SK-N-SH treated with all-trans-retinoic acid at 6 μM for 48 hours (cell line): Measurements from ENCODE around the gene PACS1.

Source experiments
- ATAC-seq: fragments of 200-7000 bp; cut with Tn5 transposase; 3 replicates; pipeline ENCODE4 v1.9.1; 2020; ENCODE audit warnings: mild to moderate bottlenecking, moderate library complexity
- BACH2 ChIP-seq: fragments of 250-450 bp; sonication (Bioruptor Pico); IDR thresholded peaks from 2 replicates; pipeline ENCODE4 v1.9.0; 2021; ENCODE audit warnings: mild to moderate bottlenecking, borderline replicate concordance
- CSDC2 ChIP-seq: fragments of 250-450 bp; sonication (Bioruptor Pico); IDR thresholded peaks from 2 replicates; pipeline ENCODE4 v1.5.0; 2020; ENCODE audit warnings: mild to moderate bottlenecking, moderate library complexity
- ESRRG ChIP-seq: fragments of 250-450 bp; sonication (Bioruptor Pico); IDR thresholded peaks from 2 replicates; pipeline ENCODE4 v1.6.1; 2021; ENCODE audit warnings: mild to moderate bottlenecking
- ISL1 ChIP-seq: fragments of 250-450 bp; sonication (Bioruptor Pico); IDR thresholded peaks from 2 replicates; pipeline ENCODE4 v2.1.2; 2022; ENCODE audit warnings: mild to moderate bottlenecking, moderate library complexity
- OSR1 ChIP-seq: fragments of 250-450 bp; sonication (Bioruptor Pico); IDR thresholded peaks from 2 replicates; pipeline ENCODE4 v1.8.0; 2022; ENCODE audit warnings: moderate library complexity, mild to moderate bottlenecking, inconsistent platforms
- PPARA ChIP-seq: fragments of 250-450 bp; sonication (Bioruptor Pico); IDR thresholded peaks from 2 replicates; pipeline ENCODE4 v1.5.0; 2020; ENCODE audit warnings: mild to moderate bottlenecking, borderline replicate concordance
- RARB ChIP-seq: fragments of 250-450 bp; sonication (Bioruptor Pico); IDR thresholded peaks from 2 replicates; pipeline ENCODE4 v1.8.0; 2021; ENCODE audit warnings: mild to moderate bottlenecking, moderate library complexity
- SNAI2 ChIP-seq: fragments of 250-450 bp; sonication (Bioruptor Pico); IDR thresholded peaks from 2 replicates; pipeline ENCODE4 v1.5.0; 2020; ENCODE audit warnings: mild to moderate bottlenecking, moderate library complexity
- TCF4 ChIP-seq: fragments of 250-450 bp; sonication (Bioruptor Pico); IDR thresholded peaks from 2 replicates; pipeline ENCODE4 v1.8.0; 2021; ENCODE audit warnings: mild to moderate bottlenecking, moderate library complexity, borderline replicate concordance
- TOX ChIP-seq: fragments of 250-450 bp; sonication (Bioruptor Pico); IDR thresholded peaks from 2 replicates; pipeline ENCODE4 v1.8.0; 2021; ENCODE audit warnings: mild to moderate bottlenecking, moderate library complexity, borderline replicate concordance
- ZC3H10 ChIP-seq: fragments of 250-450 bp; sonication (Bioruptor Pico); IDR thresholded peaks from 2 replicates; pipeline ENCODE4 v1.5.1; 2021; ENCODE audit warnings: mild to moderate bottlenecking, moderate library complexity
- ZFP3 ChIP-seq: fragments of 250-450 bp; sonication (Bioruptor Pico); IDR thresholded peaks from 2 replicates; pipeline ENCODE4 v1.5.0; 2020; ENCODE audit warnings: mild to moderate bottlenecking, moderate library complexity
- ZFP30 ChIP-seq: fragments of 450-650 bp; formaldehyde crosslinking; IDR thresholded peaks from 2 replicates; pipeline ENCODE4 v1.5.0; 2022; ENCODE audit warnings: mild to moderate bottlenecking, moderate library complexity
- ZNF565 ChIP-seq: fragments of 450-650 bp; formaldehyde crosslinking; conservative IDR thresholded peaks from 2 replicates; pipeline ENCODE4 v1.5.0; 2020; ENCODE audit warnings: low read depth, mild to moderate bottlenecking, moderate library complexity
- ZNF70 ChIP-seq: fragments of 450-650 bp; formaldehyde crosslinking; IDR thresholded peaks from 2 replicates; pipeline ENCODE4 v1.5.0; 2020; ENCODE audit warnings: mild to moderate bottlenecking, moderate library complexity
- ZNF8 ChIP-seq: fragments of 450-650 bp; formaldehyde crosslinking; IDR thresholded peaks from 2 replicates; pipeline ENCODE4 v1.5.0; 2020; ENCODE audit warnings: mild to moderate bottlenecking, moderate library complexity
- TF ChIP-seq, protein P1 (sequence below): fragments of 250-450 bp; sonication (Bioruptor Pico); IDR thresholded peaks from 2 replicates; pipeline ENCODE4 v1.8.0; 2021; ENCODE audit warnings: low read depth, mild to moderate bottlenecking, moderate library complexity, borderline replicate concordance
- TF ChIP-seq, protein P2 (sequence below): fragments of 250-450 bp; sonication (Bioruptor Pico); IDR thresholded peaks from 2 replicates; pipeline ENCODE4 v1.8.0; 2020; ENCODE audit warnings: mild to moderate bottlenecking, moderate library complexity, borderline replicate concordance
- TF ChIP-seq, protein P3 (sequence below): fragments of 250-450 bp; sonication (Bioruptor Pico); IDR thresholded peaks from 2 replicates; pipeline ENCODE4 v1.5.1; 2021; ENCODE audit warnings: mild to moderate bottlenecking, moderate library complexity
- TF ChIP-seq, protein P4 (sequence below): fragments of 250-450 bp; sonication (Bioruptor Pico); IDR thresholded peaks from 2 replicates; pipeline ENCODE4 v1.5.1; 2020; ENCODE audit warnings: low read depth, mild to moderate bottlenecking, moderate library complexity

PACS1 gene

DNA sequence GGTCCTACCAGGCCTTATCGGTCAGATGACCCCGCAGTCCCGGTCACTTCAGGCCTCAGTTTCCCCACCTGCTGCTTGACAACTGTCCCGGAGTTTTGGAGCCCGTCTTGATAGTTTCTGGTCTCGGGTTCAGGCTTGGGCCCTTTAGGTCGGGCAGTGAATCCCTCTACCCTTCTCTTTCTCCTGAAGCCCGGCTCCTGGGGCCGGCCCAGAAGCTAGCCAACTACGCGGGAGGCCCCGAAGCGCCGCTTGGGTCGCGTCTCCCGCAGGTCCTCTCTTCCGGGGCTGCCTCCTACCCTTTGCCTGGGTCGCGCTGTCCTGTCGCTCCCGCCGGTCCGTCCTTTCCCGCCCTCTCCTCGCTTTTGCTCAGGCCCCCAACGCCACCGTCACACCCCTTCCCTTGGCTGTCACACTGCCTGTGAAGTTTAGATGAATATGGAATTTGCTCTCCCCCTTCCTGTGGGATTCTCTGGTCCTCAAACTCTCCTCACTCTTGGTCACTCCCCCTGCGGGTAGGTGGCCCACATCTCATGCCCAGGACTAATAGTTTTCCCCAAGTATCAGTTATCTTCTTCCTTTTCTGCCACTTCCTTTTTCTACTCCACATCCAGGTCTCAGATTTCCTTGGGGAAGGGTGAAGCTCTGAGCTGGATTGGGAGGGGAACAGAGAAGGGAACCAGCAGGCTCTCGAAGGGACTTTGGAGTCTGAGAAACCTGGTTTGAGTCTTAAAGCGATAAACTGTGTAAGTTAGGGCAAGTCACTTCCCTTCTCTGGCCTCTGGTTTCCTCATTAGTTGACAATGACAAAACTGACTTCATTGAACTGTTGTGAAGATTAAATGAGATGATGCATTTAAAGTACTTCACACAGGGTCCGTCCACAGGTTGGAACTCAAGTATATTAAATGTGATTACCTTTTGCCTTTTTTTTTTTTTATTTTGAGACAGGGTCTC, 199.2 kb downstream of the PACS1 start (continued):
- TF ChIP-seq, protein P1, sequence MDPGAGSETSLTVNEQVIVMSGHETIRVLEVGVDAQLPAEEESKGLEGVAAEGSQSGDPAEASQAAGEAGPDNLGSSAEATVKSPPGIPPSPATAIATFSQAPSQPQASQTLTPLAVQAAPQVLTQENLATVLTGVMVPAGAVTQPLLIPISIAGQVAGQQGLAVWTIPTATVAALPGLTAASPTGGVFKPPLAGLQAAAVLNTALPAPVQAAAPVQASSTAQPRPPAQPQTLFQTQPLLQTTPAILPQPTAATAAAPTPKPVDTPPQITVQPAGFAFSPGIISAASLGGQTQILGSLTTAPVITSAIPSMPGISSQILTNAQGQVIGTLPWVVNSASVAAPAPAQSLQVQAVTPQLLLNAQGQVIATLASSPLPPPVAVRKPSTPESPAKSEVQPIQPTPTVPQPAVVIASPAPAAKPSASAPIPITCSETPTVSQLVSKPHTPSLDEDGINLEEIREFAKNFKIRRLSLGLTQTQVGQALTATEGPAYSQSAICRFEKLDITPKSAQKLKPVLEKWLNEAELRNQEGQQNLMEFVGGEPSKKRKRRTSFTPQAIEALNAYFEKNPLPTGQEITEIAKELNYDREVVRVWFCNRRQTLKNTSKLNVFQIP (CRISPR knock-in tag) = no peak
- TF ChIP-seq, protein P2, sequence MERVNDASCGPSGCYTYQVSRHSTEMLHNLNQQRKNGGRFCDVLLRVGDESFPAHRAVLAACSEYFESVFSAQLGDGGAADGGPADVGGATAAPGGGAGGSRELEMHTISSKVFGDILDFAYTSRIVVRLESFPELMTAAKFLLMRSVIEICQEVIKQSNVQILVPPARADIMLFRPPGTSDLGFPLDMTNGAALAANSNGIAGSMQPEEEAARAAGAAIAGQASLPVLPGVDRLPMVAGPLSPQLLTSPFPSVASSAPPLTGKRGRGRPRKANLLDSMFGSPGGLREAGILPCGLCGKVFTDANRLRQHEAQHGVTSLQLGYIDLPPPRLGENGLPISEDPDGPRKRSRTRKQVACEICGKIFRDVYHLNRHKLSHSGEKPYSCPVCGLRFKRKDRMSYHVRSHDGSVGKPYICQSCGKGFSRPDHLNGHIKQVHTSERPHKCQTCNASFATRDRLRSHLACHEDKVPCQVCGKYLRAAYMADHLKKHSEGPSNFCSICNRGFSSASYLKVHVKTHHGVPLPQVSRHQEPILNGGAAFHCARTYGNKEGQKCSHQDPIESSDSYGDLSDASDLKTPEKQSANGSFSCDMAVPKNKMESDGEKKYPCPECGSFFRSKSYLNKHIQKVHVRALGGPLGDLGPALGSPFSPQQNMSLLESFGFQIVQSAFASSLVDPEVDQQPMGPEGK = no peak
- TF ChIP-seq ZFP30 = no peak

- ATAC-seq = no peak
- TF ChIP-seq SNAI2 (CRISPR knock-in tag) (no peak), ZC3H10 (CRISPR knock-in tag) (no peak), ZNF70 (CRISPR knock-in tag) (no peak), CSDC2 (CRISPR knock-in tag) (no peak), TCF4 (CRISPR knock-in tag) (no peak), TOX (CRISPR knock-in tag) (no peak), ISL1 (no peak), ZFP30 (no peak), ESRRG (CRISPR knock-in tag) (no peak), ZNF565 (CRISPR knock-in tag) (no peak)
- TF ChIP-seq, protein P2 = no peak
- TF ChIP-seq, protein P1 (CRISPR knock-in tag) = no peak
Measured at GRCh38 chr11:66271816-66272215, 201.7 kb downstream of the PACS1 start.

- ATAC-seq = no peak
- TF ChIP-seq, protein P1 (CRISPR knock-in tag) = no peak
- TF ChIP-seq RARB = no peak
- no peak for TF ChIP-seq ISL1
- TF ChIP-seq BACH2 (CRISPR knock-in tag) = no peak
- no peak for TF ChIP-seq ZNF70 (CRISPR knock-in tag)
- TF ChIP-seq ZNF8 (CRISPR knock-in tag) = no peak
- no peak for TF ChIP-seq ZFP30
Measured at GRCh38 chr11:66272596-66272995, 202.5 kb downstream of the PACS1 start.

- no peak for ATAC-seq
Measured at GRCh38 chr11:66274219-66274618, 204.1 kb downstream of the PACS1 start.

DNA sequence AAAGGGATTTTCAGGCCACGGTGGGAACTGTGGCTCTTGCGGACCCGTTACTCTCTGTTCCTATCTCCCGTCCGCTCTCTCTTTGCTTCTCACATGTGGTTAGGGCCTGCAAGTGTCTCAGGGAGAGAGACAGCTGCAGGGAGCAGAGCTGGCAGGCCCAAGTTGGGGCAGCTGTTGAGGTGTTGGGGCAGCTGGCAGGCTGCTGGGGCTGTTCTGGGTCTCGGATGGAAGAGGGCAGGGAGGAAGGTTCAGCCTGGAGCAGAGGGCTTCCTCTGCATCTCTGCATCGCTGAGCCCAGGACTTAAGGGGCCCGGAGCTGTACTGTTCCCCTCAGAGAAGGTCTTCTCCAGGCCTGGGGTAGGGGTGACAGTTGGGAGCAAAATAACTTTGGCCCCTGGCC, 205.3 kb downstream of the PACS1 start:
- ATAC-seq = no peak
- TF ChIP-seq, protein P3, sequence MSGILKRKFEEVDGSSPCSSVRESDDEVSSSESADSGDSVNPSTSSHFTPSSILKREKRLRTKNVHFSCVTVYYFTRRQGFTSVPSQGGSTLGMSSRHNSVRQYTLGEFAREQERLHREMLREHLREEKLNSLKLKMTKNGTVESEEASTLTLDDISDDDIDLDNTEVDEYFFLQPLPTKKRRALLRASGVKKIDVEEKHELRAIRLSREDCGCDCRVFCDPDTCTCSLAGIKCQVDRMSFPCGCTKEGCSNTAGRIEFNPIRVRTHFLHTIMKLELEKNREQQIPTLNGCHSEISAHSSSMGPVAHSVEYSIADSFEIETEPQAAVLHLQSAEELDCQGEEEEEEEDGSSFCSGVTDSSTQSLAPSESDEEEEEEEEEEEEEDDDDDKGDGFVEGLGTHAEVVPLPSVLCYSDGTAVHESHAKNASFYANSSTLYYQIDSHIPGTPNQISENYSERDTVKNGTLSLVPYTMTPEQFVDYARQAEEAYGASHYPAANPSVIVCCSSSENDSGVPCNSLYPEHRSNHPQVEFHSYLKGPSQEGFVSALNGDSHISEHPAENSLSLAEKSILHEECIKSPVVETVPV (CRISPR knock-in tag) = no peak
- TF ChIP-seq TOX (CRISPR knock-in tag) (no peak), ZNF565 (CRISPR knock-in tag) (no peak), ZFP3 (no peak), TCF4 (CRISPR knock-in tag) (no peak), ZNF70 (CRISPR knock-in tag) (no peak), ISL1 (no peak), ZNF8 (CRISPR knock-in tag) (no peak)
- TF ChIP-seq, protein P1 (CRISPR knock-in tag) = no peak
- TF ChIP-seq, protein P4, sequence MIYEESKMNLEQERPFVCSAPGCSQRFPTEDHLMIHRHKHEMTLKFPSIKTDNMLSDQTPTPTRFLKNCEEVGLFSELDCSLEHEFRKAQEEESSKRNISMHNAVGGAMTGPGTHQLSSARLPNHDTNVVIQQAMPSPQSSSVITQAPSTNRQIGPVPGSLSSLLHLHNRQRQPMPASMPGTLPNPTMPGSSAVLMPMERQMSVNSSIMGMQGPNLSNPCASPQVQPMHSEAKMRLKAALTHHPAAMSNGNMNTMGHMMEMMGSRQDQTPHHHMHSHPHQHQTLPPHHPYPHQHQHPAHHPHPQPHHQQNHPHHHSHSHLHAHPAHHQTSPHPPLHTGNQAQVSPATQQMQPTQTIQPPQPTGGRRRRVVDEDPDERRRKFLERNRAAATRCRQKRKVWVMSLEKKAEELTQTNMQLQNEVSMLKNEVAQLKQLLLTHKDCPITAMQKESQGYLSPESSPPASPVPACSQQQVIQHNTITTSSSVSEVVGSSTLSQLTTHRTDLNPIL (CRISPR knock-in tag) = no peak

More at GRCh38 chr11:66274219-66274618, 204.1 kb downstream of the PACS1 start:
- TF ChIP-seq ZFP3 = no peak
- no peak for TF ChIP-seq ISL1
- no peak for TF ChIP-seq PPARA (CRISPR knock-in tag)
- TF ChIP-seq OSR1 (CRISPR knock-in tag) = no peak
